Measurements from ENCODE around the gene GLIPR1L2. TPM values are rescaled to one million over a fixed set of nuclear protein-coding genes. Genes with fewer than 3 reads are reported as not detected.

The GLIPR1L2 gene
- total and polyA plus RNA-seq, 10 of the 15 experiments (the other 5 are each of a cell fraction or from before 2014, with no cell fraction given) = 0.04 to 0.39 (median 0.09) TPM; not detected in 3

GRCh38 chr12:75455839-75456238 is 65.0 kb downstream of the GLIPR1L2 start:
- no TSS peak for BruUV-seq (replicated peaks)
- FAIRE-seq (no peak), ATAC-seq (no peak), DNase-seq (ENCODE audit: low read depth, low spot score) (no peak)
- H3K9me3 ChIP-seq (replicated peaks; ENCODE audit: control insufficient read depth, insufficient read depth, low read length) = no peaks in the 10 kb centered on the region
- no peak overlapping the region for H3K4me3 ChIP-seq
- no peak for TF ChIP-seq PAX8 (IDR thresholded peaks at IDR 0.05)
- TF ChIP-seq FOS (IDR thresholded peaks at IDR 0.05; ENCODE audit: borderline replicate concordance, extremely low read depth, insufficient read length) = no peak
- ChIA-PET SMC1A (ENCODE audit: uncharacterized antibody, unreplicated experiment) (interaction anchor here (1.1 to 1.8 kb wide), 3 partner anchors 22 to 44 kb away, joined by 3 to 4 read pairs (median 3); no protein-coding TSS in a partner anchor), POLR2A (no interaction called here), CTCF (no interaction called here), RAD21 (ENCODE audit: unreplicated experiment) (no interaction called here)
- no peak overlapping the region for H3K4me2 ChIP-seq (ENCODE audit: control insufficient read depth, insufficient read depth)
- no peak overlapping the region for H2AFZ ChIP-seq (ENCODE audit: control insufficient read depth, low read depth, low read length)
- H3K4me1 ChIP-seq (ENCODE audit: control insufficient read depth, insufficient read depth, low read length) = no peaks in the 10 kb centered on the region
- H4K20me1 ChIP-seq (ENCODE audit: control insufficient read depth, insufficient read depth) = no peaks in the 10 kb centered on the region
- WGBS (ENCODE audit: insufficient coverage, insufficient replicate concordance, low lambda C conversion rate, missing lambda C conversion rate) = 27% methylated on average over 5 of the region's 5 CpGs
- H3K36me3 ChIP-seq (ENCODE audit: control insufficient read depth in 2 of 2, insufficient read depth in 2 of 2, low read length in 1 of 2) = no peaks in the 10 kb centered on the region
- no peaks in the 10 kb centered on the region for H3K79me2 ChIP-seq (ENCODE audit: control insufficient read depth, insufficient read depth, low read length)
- intact Hi-C loops (cut with micrococcal nuclease; ENCODE audit: unreplicated experiment) (no loop called here), in situ Hi-C loops (cut with MboI) (no loop called here)
- H3K27ac ChIP-seq (ENCODE audit: control insufficient read depth, insufficient read depth) = no peak overlapping the region
- no peak overlapping the region for H3K9ac ChIP-seq (ENCODE audit: control insufficient read depth, insufficient read depth, low read length)
- H3K27me3 ChIP-seq (replicated peaks in 1 of 2; ENCODE audit: control insufficient read depth in 2 of 2, insufficient read depth in 2 of 2, low read length in 1 of 2) = no peaks in the 10 kb centered on the region; a peak in 1 of 4 replicates

GRCh38 chr12:75457191-75457590 is 66.3 kb downstream of the GLIPR1L2 start:
- 11% methylated on average over 1 of the region's 1 CpG for WGBS (ENCODE audit: insufficient coverage, insufficient replicate concordance, low lambda C conversion rate, missing lambda C conversion rate)
- SMC1A ChIA-PET (ENCODE audit: uncharacterized antibody, unreplicated experiment) = interaction anchor here (0.7 to 1.8 kb wide), 3 partner anchors 21 to 369 kb away, joined by 3 to 4 read pairs (median 3); no protein-coding TSS in a partner anchor
- Histone ChIP-seq H2AFZ (ENCODE audit: control insufficient read depth, low read depth, low read length) (no peak overlapping the region), H4K20me1 (ENCODE audit: control insufficient read depth, insufficient read depth) (no peaks in the 10 kb centered on the region), H3K36me3 (ENCODE audit: control insufficient read depth in 2 of 2, insufficient read depth in 2 of 2, low read length in 1 of 2) (no peaks in the 10 kb centered on the region), H3K27me3 (replicated peaks in 1 of 2; ENCODE audit: control insufficient read depth in 2 of 2, insufficient read depth in 2 of 2, low read length in 1 of 2) (no peaks in the 10 kb centered on the region; a peak in 1 of 4 replicates), H3K9me3 (replicated peaks; ENCODE audit: control insufficient read depth, insufficient read depth, low read length) (no peaks in the 10 kb centered on the region), H3K79me2 (ENCODE audit: control insufficient read depth, insufficient read depth, low read length) (no peaks in the 10 kb centered on the region), H3K4me2 (ENCODE audit: control insufficient read depth, insufficient read depth) (no peak overlapping the region), H3K9ac (ENCODE audit: control insufficient read depth, insufficient read depth, low read length) (no peak overlapping the region), H3K27ac (ENCODE audit: control insufficient read depth, insufficient read depth) (no peak overlapping the region), H3K4me1 (ENCODE audit: control insufficient read depth, insufficient read depth, low read length) (no peaks in the 10 kb centered on the region), H3K4me3 (no peak overlapping the region)
- intact Hi-C loops (cut with micrococcal nuclease; ENCODE audit: unreplicated experiment) = no loop called here
- CTCF ChIA-PET = no interaction called here
- BruUV-seq (replicated peaks) = no TSS peak
- in situ Hi-C loops (cut with MboI) = no loop called here
- RAD21 ChIA-PET (ENCODE audit: unreplicated experiment) = no interaction called here
- no peak for DNase-seq (ENCODE audit: low read depth, low spot score)
- POLR2A ChIA-PET = no interaction called here
- no peak for FAIRE-seq
- no peak for ATAC-seq
- TF ChIP-seq ETV6 (conservative IDR thresholded peaks at IDR 0.05 in 1 of 2, IDR thresholded peaks at IDR 0.05 in 1 of 2; ENCODE audit: borderline replicate concordance in 1 of 2, low read depth in 1 of 2) (no peak), ZBTB11 (CRISPR knock-in tag; IDR thresholded peaks at IDR 0.05) (no peak), HDAC6 (IDR thresholded peaks at IDR 0.05; ENCODE audit: unreplicated experiment) (no peak), NFYB (IDR thresholded peaks at IDR 0.05; ENCODE audit: insufficient read depth, low read depth, low read length) (no peak), CHD2 (IDR thresholded peaks at IDR 0.05; ENCODE audit: borderline replicate concordance, low read depth, low read length) (no peak), POLR2A (IDR thresholded peaks at IDR 0.05; ENCODE audit: low read depth, low read length) (no peak), CREB1 (IDR thresholded peaks at IDR 0.05; ENCODE audit: low read depth) (no peak), ZBTB33 (IDR thresholded peaks at IDR 0.05) (no peak), ELK1 (IDR thresholded peaks at IDR 0.05; ENCODE audit: low read depth, low read length) (no peak)

Data from GM12878 (cell line).